GM19468 (cell line): ENCODE data around the gene THSD7A.

Experiments
- ATAC-seq: cut with Tn5 transposase; IDR thresholded peaks from one replicate; pipeline ENCODE4 v1.9.1; 2021; ENCODE audit warnings: mild to moderate bottlenecking, moderate library complexity, moderate number of reproducible peaks; ENCODE audit not compliant: unreplicated experiment; ENCODE audit errors: extremely low read depth

The THSD7A gene

GRCh38 chr7:11374629-11375028, 457.4 kb downstream of the THSD7A start:
- ATAC-seq: no peak

- no peak for ATAC-seq
These were observed 458.4 kb downstream of the THSD7A start for GRCh38 chr7:11373546-11374142.

GRCh38 chr7:11369696-11370095, 462.3 kb downstream of the THSD7A start:
- ATAC-seq: no peak

DNA sequence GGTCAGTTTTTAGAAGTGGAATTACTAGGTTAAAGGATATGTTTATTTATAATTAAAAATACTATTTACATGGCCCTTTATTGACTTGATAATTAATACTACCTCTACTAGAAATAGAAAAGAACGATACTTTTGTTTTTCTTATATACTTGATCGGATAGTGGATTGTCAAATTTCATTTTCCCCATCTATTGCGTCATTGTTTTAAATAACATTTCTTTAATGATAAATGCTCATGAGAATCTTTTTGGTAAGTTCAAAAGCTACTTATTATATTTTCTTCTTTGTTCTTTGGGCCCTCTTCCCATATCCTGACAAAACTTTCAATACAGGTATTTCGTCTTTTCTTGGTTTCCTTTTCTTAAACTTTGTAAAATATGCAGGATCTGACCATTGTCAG, 465.9 kb downstream of the THSD7A start:
- no peak for ATAC-seq

- ATAC-seq: no peak
These were observed 473.4 kb downstream of the THSD7A start for GRCh38 chr7:11358637-11359036.

DNA sequence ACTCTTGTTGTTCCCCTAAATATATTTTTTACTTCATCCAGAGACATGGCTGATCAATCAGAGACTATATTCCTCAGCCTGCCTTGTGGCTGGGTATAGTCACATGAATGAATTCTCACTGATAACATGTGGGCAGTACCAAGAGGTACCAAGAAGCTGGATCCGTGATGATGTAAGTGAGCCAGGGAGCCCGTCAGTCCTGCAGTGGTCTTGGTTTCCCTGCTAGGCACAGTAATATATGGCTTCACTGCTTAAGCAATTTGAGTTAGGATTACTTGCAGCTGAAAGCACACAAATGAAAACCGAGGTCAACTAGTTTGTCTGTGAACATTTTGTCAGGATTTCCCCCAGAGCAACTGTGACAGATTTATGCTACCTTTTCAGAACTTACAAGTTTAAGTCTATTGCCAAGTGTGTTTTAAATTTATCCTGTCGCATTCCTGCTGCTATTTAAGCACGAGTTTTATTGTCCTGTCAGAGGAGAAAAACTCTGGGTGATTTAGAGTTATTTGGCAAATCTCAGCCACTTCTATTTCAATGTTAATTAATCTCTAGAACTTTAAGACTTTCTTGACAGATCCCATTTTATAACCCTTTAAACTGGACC, 476.5 kb downstream of the THSD7A start:
- no peak for ATAC-seq

GRCh38 chr7:11346302-11346701, 485.7 kb downstream of the THSD7A start:
- no peak for ATAC-seq

GRCh38 chr7:11345621-11346020, 486.4 kb downstream of the THSD7A start:
- ATAC-seq: no peak

GRCh38 chr7:11343818-11344413, 488.1 kb downstream of the THSD7A start:
- ATAC-seq: no peak

DNA sequence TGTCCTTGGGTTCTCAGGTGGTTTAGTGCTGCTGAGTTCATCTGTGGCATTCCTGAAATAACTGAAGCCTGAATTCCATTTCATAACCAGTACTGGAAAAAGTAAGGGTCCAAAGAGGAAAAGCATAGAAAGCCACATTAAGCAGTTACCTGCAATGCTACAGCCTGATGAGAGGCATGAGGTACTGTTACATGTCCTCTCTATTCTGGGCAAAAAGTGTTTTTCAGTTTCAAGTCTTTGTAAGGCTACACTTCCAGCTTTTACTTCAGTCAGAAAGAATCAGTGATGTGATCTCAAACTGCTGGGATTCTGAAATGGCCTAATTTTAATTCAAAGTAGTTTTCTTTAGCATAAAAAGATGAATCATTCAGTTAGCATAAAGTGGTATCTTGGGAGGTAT, 488.9 kb downstream of the THSD7A start:
- no peak for ATAC-seq

DNA sequence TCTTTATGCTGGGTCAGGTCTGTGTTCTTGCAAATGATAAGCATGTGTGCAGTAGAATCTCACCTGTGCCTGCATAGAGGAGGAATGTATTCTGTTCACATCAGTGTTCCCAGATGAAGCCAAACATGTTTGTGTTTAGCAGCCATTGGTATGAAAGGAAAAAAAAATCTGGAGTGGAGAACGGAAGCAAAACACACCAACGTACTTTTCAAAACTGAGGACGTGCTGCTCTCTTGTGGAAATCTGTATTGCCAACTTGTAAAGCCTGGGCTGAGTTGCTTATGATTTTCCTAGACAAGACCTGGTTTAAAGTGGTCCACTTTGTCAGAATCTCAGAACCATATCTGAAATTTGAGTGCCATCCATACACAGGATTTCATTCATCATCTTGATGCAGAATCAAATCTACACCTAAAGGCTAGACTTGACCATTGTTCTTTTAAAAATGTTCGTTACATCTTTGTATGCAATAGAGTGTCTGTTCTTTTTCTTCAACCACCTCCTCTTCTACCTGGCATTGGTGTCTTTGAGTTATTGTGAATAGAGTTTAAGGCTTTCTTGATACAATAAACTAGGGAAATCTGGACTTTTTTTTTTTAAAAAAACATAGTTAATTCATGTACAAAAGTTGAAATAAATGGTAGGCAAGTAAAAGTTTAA, 490.6 kb downstream of the THSD7A start:
- ATAC-seq: no peak

DNA sequence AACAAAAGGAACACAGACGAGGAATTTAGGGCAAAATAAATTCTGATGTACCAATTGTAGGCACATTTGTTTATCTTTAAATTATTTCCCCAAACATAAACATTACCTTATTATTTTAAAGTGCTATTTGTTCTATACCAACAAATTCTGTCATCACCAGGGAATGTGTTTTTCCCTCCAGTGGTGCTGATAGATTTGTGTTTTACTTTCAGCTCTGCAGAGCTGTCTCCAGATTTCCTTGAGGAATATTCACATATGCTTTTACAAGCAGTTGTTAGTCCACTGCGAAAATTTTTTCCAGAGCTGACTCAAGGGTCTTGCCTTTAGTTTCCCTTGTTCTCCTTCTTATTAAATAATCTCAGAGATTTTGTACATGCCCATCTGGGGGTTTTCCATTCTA, 495.6 kb downstream of the THSD7A start:
- ATAC-seq: no peak

DNA sequence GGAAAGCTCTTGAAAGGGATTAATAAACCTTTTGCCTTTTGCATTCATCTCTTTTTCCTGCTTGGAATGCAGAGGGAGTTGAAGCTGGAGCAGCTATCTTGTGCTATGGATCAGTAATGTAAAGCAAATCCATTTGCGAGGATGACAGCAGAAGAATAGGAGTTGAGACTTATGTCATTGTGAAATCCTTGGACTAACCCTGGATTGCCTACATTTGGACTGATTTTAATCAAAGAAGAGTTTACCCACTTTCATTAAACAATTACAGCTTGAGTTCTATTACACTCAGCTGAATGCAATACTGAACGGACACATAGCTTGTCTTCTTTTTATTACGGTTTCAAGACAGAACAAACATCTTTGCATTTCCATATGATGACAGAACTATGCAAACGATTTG, 496.1 kb downstream of the THSD7A start:
- no peak for ATAC-seq

DNA sequence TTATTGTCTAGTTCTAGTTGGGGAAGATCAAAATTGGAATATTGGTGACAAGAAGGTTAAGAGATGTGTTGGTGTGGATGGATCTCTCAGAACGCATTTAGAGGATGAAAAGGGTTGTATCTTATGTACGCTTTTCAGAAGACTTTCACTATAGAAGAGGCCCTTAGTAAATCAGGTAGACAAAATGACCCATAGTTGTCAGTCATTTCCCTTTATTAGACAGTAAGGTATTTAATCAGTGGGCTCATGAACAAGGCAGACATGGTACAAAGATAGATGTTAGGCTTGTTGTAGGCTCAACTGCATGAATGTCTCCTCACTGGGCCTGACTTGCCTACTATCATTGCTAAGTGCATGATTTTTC, 499.2 kb downstream of the THSD7A start:
- peak; percentile 10 for ATAC-seq

- ATAC-seq: peak; percentile 73
These were observed 499.7 kb downstream of the THSD7A start for GRCh38 chr7:11332186-11332864.

DNA sequence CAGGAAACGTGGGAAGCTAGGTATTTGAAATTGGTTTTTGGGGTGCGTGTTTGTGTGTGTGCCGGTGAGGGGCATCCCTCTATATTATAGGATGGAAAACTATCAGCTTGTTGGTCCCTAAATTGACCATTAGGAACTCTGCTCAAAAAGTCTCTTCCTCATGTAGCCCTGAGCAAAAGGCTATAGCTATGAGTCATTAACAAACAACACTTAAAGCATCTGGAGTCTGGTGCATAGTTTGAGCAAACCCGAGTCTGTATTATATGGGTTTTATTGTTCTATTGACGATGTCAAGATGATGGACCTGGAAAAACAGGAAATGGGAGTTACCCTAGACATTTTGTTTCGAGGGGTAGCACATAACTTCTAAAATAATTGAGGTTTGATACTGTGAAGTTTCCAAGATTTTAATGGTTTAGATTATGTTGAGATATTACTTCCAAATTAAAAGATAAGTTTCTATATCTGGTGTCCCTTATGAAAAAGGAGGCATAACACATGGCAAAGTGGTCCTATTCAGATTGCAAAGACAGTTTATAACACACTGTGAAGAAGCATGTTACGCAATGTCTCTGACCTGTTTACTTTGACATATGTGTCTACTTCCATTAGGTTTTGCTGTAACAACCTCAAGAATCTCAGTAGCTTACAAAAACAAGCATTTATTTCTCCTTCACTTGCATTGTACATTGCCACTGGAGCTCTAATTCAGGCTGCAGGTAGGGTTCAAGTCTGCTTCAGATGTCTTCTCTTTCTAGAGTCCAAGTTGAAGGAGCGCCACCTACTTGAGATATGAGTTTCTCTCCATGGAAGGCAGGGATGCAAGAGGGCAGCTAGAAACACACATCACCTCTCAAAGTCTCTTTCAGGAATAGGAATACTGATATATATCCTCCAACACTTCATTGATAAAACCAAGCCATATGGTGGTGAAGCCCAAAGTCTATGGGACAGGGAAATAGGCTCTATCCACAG, 500.6 kb downstream of the THSD7A start:
- no peak for ATAC-seq

GRCh38 chr7:11330717-11331116, 501.3 kb downstream of the THSD7A start:
- ATAC-seq: no peak

DNA sequence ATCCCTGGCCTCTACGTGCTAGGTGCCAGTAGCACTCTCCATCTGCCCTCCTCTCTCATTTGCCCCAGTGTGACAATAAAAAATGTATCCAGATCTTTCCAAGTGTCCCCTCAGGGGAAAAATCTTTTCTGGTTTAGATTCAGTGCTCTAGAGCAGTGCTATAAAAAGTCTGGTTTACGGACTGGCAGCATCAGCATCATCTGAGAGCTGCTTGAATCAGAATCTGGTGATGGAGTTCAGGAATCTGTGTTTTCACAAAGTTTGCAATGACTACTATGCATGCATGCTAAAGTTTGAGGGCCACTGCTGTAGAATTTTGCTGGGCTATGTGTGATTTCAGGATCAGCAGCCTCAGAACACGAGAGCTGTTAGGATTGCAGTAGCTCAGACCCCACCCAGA, 501.8 kb downstream of the THSD7A start:
- ATAC-seq: no peak

DNA sequence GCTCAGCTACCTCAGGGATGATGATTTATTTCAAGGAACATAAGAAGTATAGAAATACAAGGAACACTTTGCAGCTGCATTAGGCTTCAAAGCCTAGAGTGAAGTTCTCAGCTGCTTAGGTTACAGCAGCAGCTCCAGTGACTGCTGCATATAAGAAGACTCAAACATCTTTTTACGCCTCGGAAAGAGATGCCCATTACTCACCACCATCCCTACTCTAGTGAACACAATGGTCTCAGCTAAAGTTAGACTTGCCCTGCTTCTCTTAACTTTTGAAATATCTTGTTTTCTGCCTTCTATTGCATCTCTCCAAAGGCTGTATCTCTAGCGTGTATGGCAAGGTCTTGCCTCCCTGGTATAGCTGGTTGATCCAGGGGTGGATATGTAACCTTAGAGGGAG, 502.4 kb downstream of the THSD7A start:
- ATAC-seq: no peak

GRCh38 chr7:11328309-11328708, 503.7 kb downstream of the THSD7A start:
- ATAC-seq: no peak
